ENCODE data around the gene TSEN34.

The TSEN34 gene

DNA sequence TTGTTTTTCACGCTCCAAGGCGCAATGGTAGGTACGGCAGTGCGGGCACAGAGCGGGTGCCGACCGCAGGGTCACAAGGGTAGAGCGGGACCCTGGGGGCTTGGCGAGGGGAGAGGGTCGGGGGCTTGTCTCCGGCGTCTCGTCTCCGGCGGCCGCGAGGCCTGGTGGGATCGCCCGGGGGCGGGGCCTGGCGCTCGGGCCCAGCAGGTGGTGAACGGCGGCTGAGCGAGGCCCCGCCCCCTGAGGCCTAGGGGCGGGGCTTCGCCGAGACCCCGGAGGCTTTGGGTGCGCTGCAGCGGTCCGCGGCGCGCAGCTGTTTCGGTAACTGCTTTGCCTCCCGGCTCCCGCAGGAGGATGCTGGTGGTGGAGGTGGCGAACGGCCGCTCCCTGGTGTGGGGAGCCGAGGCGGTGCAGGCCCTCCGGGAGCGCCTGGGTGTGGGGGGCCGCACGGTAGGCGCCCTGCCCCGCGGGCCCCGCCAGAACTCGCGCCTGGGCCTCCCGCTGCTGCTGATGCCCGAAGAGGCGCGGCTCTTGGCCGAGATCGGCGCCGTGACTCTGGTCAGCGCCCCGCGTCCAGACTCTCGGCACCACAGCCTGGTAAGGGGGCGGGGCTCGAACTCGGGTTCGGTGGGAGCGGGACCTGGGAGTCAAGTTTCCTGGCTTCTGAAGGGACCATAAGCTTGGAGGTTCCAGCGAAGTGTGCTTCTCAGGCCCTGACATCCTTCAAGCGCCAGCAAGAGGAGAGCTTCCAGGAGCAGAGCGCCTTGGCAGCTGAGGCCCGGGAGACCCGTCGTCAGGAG lies at the start of gene TSEN34:
TSS of gene TSEN34 (plus strand) at position 298 of the 800 bp plus-strand sequence. CDS start at position 355, 57 bp downstream.
- peak; percentile 90 for DNase-seq

DNA sequence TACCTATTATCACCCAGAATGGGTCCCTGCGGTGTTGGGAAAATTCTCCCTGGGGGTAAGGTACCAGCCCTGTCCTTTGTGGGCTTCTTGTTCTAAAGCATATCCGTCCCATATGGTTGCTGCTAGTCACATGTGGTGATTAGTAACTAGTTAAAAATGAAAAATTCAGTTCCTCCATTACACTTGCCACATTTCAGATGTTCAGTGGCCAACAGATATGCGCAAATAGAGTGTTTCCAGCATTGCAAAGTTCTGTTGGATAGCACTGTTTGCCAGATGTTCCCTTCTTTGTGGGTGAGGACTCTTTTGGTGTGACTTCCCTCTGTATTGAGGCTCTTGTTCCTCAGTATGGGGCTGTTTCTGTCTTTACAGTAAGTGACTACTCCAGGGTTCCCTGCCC lies 49.8 kb upstream of the TSEN34 start:
- no peak for DNase-seq

DNA sequence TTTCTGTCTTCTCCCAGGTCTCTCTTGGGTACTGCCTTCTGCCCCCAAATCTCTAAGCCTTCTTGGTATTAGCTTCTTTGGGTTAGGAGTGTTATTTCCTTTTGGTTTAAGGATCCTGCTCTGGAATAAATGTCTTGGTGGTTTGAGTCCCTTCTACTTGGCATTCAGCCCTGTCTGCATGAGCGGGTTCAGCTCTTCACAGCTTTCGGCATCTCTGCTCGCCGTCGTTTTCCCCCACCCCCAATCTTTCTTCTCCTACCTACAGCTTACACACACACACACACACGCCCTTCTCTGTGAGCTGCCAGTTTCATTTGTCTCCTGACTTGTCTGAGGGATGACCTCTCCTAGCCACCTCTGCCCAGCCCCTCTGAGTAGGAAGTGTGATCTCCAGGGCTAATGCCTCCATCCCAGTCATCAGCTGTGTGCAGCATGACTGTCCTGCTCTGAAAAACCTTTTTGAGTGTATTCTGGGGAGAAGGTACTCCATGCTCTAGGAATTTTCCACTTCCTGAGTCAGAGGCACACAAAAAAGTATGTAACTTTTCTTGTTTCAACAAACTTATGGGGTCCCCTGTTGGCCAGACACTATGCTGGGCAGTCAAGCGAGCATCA lies 48.8 kb upstream of the TSEN34 start:
- DNase-seq, result no peak

DNA sequence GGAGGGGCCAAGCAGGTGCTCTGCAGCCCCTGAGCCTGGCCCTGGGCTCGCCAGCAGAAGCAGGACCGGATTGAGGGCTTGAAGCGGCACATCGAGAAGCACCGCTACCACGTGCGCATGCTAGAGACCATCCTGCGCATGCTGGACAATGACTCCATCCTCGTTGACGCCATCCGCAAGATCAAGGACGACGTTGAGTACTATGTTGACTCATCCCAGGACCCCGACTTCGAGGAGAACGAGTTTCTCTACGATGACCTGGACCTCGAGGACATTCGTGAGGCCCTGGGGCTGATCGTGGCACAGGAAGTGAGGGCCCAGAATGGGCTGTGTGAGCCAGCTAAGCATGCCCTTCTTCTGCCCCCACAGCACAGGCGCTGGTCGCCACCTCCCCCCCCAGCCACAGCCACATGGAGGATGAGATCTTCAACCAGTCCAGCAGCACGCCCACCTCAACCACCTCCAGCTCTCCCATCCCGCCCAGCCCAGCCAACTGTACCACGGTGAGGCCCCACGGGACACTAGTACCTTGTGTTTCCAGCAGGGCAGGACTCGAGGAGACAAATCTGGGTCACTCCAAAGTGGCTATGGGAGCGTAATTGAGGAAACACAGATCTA lies 45.5 kb upstream of the TSEN34 start:
- no peak for DNase-seq

DNA sequence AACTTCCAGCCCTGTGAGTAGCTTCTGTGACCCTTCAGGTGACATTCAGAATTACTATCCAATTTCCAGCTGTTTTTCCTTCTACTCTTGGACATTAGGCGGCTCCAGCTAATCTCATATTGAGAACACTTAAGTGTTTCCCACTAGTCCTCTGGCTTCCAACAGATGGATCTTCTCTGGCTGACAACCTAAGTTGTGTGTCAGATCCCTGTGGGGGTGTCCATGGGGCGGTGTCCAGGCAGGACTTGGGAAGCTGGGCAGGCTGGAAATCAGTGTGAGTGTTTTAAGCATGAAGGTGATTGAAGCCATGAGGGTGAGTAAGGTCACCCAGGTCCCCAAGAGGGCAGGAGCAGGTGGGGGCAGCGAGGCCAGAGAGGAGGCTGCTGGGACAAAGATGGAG lies 43.4 kb upstream of the TSEN34 start:
- DNase-seq, result no peak

DNA sequence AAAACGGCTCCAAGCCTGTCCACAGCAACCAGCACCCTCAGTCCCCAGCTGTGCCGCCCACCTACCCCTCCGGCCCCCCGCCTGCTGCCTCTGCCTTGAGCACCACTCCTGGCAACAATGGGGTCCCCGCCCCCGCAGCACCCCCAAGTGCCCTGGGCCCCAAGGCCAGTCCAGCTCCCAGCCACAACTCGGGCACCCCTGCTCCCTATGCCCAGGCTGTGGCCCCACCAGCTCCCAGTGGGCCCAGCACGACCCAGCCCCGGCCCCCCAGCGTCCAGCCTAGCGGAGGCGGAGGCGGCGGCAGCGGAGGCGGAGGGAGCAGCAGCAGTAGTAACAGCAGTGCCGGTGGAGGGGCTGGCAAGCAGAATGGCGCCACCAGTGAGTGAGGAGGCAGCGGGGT lies 43.0 kb upstream of the TSEN34 start:
- no peak for DNase-seq

DNA sequence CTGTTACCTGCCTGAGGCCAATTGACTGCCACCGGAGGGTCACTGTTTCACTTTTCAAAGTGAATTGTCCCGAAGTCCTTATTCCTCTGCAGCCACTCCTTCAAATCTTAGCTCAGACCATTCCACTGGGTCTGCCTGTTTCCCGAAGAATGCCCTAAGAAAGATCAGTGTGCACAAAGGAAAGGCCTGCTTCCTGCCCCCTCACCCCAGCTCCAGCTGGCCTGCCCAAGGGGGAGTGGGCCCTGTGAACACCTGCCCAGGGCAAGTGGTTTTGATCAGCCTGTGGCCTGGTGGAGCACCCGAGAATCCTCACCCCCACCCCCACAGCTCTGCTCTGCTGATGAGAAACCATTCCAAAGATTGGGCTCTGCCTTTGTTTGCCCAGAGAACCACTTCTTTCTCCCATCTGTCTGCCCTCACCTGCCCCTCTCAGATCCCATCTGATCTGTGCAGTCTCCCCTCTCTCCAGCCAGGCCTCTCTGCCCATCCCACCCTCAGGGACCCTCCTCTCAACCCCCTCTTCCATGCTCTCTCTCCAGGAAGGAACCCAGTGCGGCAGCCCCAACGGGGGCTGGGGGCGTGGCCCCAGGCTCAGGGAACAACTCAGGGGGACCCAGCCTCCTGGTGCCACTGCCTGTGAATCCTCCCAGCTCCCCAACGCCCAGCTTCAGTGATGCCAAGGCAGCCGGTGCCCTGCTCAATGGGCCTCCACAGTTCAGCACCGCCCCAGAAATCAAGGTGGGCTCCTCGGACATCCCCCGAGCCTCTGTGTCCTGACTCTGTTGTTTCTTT lies 41.9 kb upstream of the TSEN34 start:
- no peak for DNase-seq

DNA sequence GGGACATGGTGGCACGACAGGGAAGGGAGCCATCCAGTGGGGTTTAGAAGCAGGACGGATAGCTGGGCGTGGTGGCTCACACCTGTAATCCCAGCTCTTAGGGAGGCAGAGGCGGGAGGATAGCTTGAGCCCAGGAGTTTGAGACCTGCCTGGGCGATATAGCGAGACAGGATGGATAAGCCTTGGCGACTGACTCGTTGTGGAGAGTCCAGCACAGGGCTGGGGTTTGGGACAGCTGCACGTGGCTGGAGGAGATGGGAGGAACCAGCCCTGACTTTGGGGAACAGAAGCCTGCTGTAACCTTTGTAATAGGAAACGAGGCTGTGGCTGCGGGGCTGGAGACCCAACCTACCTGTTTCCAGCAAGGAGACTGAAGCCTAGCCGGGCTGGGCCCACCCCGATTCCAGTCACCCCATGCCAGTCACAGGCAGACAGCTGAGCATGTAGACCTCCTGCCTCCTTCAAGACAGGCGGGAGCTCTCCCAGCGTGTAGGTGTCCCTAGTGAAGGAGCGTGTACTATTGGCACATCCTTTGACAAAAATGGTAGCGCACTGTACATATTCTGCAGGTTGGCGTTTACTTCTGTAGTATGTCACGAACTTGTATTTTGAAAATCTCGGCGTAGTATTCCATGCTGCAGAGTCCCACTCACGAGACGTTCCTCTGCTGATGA lies 39.6 kb upstream of the TSEN34 start:
- DNase-seq, result no peak

DNA sequence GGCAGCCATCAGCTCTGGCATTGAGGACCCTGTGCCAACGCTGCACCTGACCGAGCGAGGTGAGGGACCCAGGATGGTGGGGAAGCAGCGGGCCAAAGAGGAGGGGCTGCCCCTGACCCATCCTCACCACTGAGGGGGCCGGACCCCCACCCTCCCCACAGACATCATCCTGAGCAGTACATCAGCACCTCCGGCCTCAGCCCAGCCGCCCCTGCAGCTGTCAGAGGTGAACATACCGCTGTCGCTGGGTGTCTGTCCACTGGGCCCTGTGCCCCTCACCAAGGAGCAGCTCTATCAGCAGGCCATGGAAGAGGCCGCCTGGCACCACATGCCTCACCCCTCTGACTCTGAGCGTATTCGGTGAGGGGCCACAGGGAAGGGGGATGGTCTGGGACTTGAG lies 38.8 kb upstream of the TSEN34 start:
- no peak for DNase-seq

DNA sequence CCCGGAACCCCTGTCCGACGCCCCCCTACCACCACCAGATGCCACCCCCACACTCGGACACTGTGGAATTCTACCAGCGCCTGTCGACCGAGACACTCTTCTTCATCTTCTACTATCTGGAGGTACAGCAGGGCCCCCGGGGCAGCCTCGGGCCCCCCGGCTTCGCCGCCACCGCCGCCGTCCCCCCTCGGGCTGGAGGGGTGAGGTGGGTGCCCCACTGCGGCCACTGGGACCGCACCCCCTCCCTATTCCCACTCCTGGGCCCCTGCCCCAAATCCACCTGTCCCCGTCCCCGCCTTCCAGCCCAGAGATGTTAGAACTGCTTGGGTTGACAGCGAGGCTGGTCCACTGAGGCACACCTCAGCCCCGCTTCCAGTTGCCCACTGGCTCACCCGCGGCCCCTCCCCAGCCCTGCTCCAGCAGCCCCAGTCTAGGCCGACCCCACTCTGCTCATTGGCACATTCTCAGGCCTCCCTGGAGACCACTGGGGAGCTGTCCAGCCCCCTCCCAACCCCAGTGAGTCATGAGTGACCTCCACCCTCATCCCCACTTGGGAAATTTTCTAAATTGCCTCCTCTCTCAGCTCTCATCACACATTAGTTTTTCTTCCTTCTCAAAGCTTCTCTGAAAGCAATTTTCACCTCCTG lies 38.1 kb upstream of the TSEN34 start:
- DNase-seq, result no peak

DNA sequence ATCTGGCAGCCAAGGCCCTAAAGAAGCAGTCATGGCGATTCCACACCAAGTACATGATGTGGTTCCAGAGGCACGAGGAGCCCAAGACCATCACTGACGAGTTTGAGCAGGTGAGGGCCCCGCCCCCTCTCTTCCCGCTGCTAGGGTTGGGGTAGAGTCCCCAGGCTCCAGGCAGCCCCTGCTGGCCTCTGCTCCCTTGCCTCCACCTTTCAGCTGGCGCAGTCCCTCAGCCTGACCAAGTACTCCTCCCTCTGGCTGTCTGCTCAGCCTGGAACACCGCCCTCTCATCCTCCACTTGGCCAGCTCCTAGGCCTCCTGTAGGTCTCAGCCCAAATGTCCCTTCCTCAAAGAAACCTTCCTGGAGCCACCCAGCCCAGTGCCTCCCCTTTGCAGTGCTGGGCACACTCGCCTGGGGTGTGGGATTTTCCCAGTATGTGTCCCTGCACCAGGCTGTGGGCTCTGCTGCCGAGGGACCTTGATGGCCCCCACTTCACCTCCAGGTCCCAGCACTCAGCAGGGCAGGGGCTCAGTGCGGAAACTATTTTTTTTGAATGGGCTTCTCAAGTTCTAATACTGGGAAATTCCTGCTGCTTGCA lies 37.3 kb upstream of the TSEN34 start:
- no peak for DNase-seq

DNA sequence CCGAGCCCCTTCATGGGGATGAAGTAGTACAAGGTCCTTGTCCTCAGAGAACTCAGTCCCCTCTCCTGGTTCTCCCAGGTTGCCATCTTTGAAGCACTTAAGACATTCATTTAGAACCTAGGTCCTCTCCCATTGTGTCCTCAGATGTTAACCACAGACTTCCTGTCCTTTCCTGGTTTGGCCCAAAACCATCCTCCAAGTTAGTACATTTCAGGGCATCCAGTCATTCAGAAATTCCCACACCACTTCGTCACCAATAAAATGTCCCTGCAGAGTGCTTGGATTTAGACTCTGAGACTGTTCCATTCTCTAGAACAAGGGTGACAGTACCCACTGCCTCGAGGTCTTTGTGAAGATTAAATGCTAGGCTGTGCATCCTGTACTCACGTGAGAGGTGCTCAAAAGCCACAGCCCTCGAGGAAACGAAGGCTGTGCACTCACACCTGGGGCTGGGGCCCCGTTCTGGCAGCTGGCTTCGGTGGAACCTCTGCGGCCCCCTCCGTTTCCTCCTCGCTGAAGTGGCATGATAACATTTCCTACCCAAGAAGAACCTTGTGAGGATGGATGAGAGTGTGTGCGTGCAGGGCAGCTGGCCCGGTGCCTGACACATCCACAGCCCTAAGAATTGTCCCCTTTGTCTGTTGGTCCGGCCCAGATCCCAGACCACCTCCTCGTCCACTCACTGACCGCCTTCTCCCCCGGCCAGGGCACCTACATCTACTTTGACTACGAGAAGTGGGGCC lies 36.3 kb upstream of the TSEN34 start:
- no peak for DNase-seq

DNA sequence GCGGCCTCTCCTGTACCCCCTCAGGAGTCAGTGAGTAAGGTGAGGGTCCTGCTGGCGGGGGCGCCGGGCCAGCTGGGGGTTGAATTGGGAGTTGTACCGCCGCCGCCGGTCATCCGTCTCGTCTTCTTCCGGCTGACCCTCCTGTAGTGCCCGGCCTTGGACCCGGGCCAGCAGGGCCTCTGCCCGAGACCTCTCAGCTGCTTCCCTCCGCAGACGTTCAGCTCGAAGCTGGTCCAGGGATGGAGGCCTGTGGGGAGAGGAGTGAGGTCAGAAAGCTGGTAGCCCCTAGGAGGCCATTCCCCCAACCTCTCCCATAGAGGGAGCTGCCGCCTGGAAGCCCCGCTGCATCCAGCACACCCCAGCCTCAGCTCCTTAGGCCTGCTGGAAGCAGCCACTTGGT lies 35.4 kb upstream of the TSEN34 start:
- no peak for DNase-seq

DNA sequence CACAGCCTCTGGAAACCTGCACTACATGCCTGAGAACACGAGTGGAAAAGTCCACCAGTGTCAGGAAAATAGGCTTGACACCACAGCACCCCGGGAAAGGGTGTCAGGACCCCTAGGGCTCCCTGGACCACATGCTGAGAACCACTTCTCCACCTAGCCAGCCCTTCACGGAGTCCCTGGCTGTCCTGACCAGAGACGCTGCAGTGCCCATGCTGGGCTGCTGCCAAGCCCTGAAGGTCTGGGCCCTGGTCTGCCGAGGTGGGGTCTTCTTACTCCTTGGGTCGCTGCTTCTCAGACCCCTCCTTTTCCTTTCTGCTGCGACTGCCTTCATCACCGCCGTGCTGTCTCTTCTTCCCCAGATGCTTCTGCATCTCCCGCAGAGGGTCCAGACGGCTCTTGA lies 34.6 kb upstream of the TSEN34 start:
- no peak for DNase-seq

DNA sequence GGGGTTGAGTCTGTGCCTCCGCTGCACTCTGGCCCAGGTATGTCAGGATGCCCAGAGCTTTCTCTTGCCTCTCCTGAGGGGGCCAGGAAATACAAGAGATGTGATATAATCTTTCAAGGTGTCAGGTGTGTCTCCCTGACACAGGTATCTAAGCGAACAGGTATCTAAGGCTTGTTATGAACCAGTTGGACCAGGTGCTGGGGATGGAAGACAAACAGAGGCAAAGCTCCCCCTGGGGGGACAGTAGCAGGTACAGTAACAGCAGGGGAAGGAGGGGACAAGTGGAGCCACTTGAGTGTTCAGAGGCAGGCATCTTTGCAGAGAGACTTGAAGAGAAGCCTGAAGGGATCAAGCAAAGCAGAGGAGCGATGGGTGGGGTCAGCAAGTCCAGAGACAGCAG lies 34.2 kb upstream of the TSEN34 start:
- DNase-seq, result no peak

DNA sequence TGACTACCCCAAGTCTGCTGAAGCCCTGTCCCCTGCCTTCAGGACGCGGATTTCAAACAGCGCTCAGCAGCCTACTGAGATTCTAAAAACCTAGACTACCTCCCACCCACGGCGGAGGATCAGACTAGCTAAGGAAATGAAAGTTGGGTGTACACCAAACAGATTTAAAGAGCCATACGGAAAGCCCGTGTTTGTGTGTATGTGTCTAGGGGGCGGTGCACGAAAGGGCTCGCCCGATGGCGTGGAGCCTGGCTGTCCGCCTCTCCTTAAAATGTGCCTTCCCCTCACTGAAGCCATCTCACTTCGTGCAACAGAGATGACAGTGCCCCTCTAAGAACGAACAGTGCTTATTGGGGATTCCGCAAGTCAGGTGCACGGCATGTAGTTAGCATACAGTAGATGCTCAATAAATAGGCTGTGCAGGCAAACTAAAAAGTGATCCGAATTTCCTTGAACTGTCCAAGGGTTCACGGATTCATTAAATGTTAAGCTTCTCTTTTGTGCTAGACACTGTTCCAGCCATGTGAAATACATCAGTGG lies 32.2 kb upstream of the TSEN34 start:
- DNase-seq, result peak; percentile 55

DNA sequence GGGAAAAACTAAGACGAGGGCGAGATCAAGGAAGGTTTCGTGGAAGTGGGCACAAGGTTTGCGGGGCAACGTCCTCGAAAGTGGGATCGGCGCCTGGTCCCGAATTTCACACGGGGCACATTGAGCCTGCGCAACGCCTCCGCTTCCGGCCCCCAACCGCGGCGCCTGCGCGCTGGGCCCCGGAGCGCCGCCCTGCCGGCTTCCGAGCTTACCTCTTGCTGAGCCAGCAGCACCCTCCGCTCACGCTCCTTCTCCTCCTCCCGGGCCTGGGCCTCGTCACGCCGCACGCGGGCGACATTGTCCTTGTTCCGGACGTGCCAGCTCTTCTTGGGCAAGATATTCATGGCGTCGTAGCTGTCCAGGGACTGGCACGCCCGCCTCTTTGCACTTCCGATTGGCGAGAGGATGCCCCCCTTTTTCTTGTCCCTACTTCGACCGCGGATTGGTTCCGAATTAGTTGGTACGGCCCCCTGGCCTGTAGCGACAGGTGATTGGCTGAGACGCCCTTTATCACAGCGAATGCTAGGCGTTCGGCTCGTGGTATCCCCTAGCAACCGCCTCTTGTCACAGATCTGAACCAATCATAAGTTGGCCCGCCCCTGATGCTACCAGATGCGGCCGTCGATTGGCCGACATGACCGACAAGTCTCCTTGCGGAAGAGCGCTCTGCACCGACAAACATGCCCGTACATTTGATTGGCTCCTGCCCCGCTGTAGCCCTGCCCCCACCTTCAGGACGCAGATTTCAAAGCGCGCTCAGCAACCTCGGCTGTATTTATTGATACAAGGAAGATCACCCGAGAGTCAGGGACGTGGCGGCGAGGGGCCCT lies 31.5 kb upstream of the TSEN34 start, which contains the start of gene LENG1:
TSS of gene LENG1 (minus strand) at position 370 of the 830 bp plus-strand sequence. CDS start at position 344, 26 bp downstream.
- peak; percentile 100 for DNase-seq

DNA sequence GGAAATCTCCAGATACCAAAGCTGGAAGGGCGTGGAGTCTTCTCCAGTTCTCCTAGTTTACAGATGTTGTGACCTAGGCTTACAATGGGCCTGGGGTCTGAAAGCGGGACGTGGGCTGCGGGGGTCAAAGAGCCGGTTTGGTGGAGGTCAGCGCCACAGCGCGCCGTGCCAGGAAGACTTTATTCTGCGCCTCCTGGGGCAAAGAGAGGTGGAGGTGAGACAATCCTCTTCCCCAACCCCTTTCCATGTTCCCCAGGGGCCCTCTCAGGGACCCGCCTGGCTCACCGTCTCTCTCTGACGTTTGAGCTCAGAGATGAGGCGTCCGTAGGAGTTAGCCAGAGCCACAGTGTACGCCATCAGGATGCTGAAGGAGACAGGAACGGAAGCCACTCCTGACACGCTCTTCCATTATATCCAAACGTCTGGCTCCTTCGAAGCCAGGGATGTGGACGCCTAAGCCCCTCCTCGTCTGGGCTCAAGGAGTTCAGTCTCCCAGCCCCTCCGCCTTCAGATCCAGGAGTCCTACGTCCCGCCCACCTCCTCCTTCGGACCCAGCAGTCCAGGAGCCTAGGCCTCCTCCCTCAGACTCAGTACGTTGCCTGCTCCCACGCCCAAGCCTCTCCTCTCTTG lies 30.8 kb upstream of the TSEN34 start:
- peak; percentile 33 for DNase-seq

DNA sequence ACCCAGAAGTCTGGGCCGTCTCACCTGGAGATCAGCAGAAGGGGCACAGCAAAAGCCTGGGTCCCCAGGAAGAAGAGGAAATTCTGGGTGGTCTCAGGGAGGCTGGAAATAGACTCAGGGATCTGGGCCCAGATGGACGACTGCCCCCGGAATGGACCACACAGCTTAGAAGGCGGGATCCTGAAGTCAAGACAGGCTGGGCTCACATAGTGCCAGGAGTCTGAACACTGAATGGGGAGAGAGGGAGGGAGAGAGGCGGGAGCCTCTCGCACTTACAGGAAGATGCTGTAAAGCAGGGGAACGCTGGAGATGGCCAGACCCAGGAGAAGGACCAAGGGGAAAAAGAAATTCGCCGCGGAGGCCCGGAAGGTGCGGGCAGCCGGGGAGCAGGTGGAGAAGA lies 30.3 kb upstream of the TSEN34 start:
- DNase-seq, result no peak
